Stimulated activated naive B cell treated with anti-CD40 and anti-IgM and Interleukin-4, amounts not matched to agents 10 μg/mL and 1 μg/mL and 100 μg/mL, for 72 hours (primary cell): ENCODE data around the gene HOXA7.
A peak's percentile ranks its signal among the peaks of the same experiment; 100 is the strongest.

ENCODE experiments used
- ATAC-seq, 2 donors: fragments of 150-1000 bp; cut with Tn5 transposase; replicated peaks; 2 replicates each; pipeline ENCODE4 v1.10.0; 2021; ENCODE audit warnings: moderate library complexity in 1 of 2
- DNase-seq: peaks from one replicate; pipeline ENCODE4 v3.0.0; 2021
- H3K27ac Mint-ChIP-seq: one replicate; pipeline ENCODE4 v1.8.0; 2022; ENCODE audit warnings: mild to moderate bottlenecking, mixed read lengths
- H3K27me3 Mint-ChIP-seq, 2 donors: one replicate each; pipeline ENCODE4 v1.8.0; 2022; ENCODE audit warnings: mixed read lengths in 2 of 2
- H3K36me3 Mint-ChIP-seq, 2 donors: one replicate each; pipeline ENCODE4 v1.8.0; 2022; ENCODE audit warnings: mixed read lengths in 2 of 2, mild to moderate bottlenecking in 1 of 2
- H3K4me1 Mint-ChIP-seq, 2 donors: one replicate each; pipeline ENCODE4 v1.8.0; 2022; ENCODE audit warnings: mixed read lengths in 2 of 2, mild to moderate bottlenecking in 1 of 2
- H3K4me3 Mint-ChIP-seq, 2 donors: one replicate each; pipeline ENCODE4 v1.8.0; 2022; ENCODE audit warnings: mild to moderate bottlenecking in 2 of 2, mixed read lengths in 2 of 2, moderate library complexity in 1 of 2
- H3K9me3 Mint-ChIP-seq, 2 donors: one replicate each; pipeline ENCODE4 v1.8.0; 2022; ENCODE audit warnings: mixed read lengths in 2 of 2, mild to moderate bottlenecking in 1 of 2

Gene HOXA7

GRCh38 chr7:27156508-27156898 is at the start of gene HOXA7:
HOXA7 (minus strand) TSS chr7:27156675; CDS start chr7:27156545, 130 bp downstream.
- no peak for DNase-seq
- H3K4me1 Mint-ChIP-seq: peaks cover 32 to 69% of the 10 kb centered on the region in 2 donors

GRCh38 chr7:27205325-27206280 is 49.1 kb upstream of the HOXA7 start:
- ATAC-seq: no peak
- H3K27ac Mint-ChIP-seq: peak overlapping the region; percentile 72
- no peaks in the 10 kb centered on the region for H3K9me3 Mint-ChIP-seq
- peaks cover 90 to 98% of the 10 kb centered on the region in 2 donors for H3K27me3 Mint-ChIP-seq
- DNase-seq: no peak
- peak overlapping the region; percentile 22 to 48 for H3K4me3 Mint-ChIP-seq
- peaks cover 0 to 2% of the 10 kb centered on the region in 2 donors for H3K36me3 Mint-ChIP-seq
- peaks cover 37 to 48% of the 10 kb centered on the region in 2 donors for H3K4me1 Mint-ChIP-seq

More at GRCh38 chr7:27156508-27156898, at the start of gene HOXA7:
- H3K9me3 Mint-ChIP-seq: peaks cover 3 to 4% of the 10 kb centered on the region in 2 donors
- ATAC-seq: no peak
- peaks cover 2 to 19% of the 10 kb centered on the region in 2 donors for H3K36me3 Mint-ChIP-seq
- H3K27ac Mint-ChIP-seq: peak within 1 kb of the TSS; percentile 91
- peak within 1 kb of the TSS; percentile 56 to 68 for H3K4me3 Mint-ChIP-seq
- H3K27me3 Mint-ChIP-seq: peaks cover 68 to 87% of the 10 kb centered on the region in 2 donors

GRCh38 chr7:27204851-27205322 is 48.4 kb upstream of the HOXA7 start:
- no peak for DNase-seq
- Mint-ChIP-seq H3K9me3 (no peaks in the 10 kb centered on the region), H3K36me3 (peaks cover 0 to 2% of the 10 kb centered on the region in 2 donors), H3K4me1 (peaks cover 36 to 48% of the 10 kb centered on the region in 2 donors), H3K27ac (peak overlapping the region; percentile 57), H3K4me3 (peak overlapping the region in 1 of 2 donors; percentile 30), H3K27me3 (peaks cover 90 to 98% of the 10 kb centered on the region in 2 donors)
- ATAC-seq: no peak

GRCh38 chr7:27203964-27204594 is 47.6 kb upstream of the HOXA7 start:
- Mint-ChIP-seq H3K4me1 (peaks cover 37 to 50% of the 10 kb centered on the region in 2 donors), H3K36me3 (peaks cover 0 to 5% of the 10 kb centered on the region in 2 donors), H3K9me3 (no peaks in the 10 kb centered on the region), H3K4me3 (no peak overlapping the region), H3K27me3 (peaks cover 87 to 95% of the 10 kb centered on the region in 2 donors), H3K27ac (peak overlapping the region; percentile 33)
- no peak for ATAC-seq
- DNase-seq: no peak

GRCh38 chr7:27203365-27203953 is 47.0 kb upstream of the HOXA7 start:
- ATAC-seq: no peak
- Mint-ChIP-seq H3K27me3 (peaks cover 87 to 95% of the 10 kb centered on the region in 2 donors), H3K27ac (no peak overlapping the region), H3K9me3 (no peaks in the 10 kb centered on the region), H3K4me3 (no peak overlapping the region), H3K36me3 (peaks cover 0 to 5% of the 10 kb centered on the region in 2 donors), H3K4me1 (peaks cover 40 to 55% of the 10 kb centered on the region in 2 donors)
- no peak for DNase-seq

GRCh38 chr7:27202862-27203134 is 46.3 kb upstream of the HOXA7 start:
- Mint-ChIP-seq H3K4me1 (peaks cover 42 to 60% of the 10 kb centered on the region in 2 donors), H3K27ac (no peak overlapping the region), H3K4me3 (no peak overlapping the region), H3K36me3 (peaks cover 0 to 5% of the 10 kb centered on the region in 2 donors), H3K27me3 (peaks cover 87 to 95% of the 10 kb centered on the region in 2 donors), H3K9me3 (no peaks in the 10 kb centered on the region)
- DNase-seq: no peak
- no peak for ATAC-seq

GRCh38 chr7:27202018-27202861 is 45.8 kb upstream of the HOXA7 start:
- Mint-ChIP-seq H3K9me3 (no peaks in the 10 kb centered on the region), H3K4me1 (peaks cover 42 to 60% of the 10 kb centered on the region in 2 donors), H3K4me3 (peak overlapping the region in 1 of 2 donors; percentile 51), H3K27ac (peak overlapping the region; percentile 9), H3K27me3 (peaks cover 87 to 95% of the 10 kb centered on the region in 2 donors), H3K36me3 (peaks cover 0 to 5% of the 10 kb centered on the region in 2 donors)
- no peak for DNase-seq
- ATAC-seq: no peak

- H3K9me3 Mint-ChIP-seq: no peaks in the 10 kb centered on the region
- H3K27me3 Mint-ChIP-seq: peaks cover 87 to 91% of the 10 kb centered on the region in 2 donors
- peak overlapping the region; percentile 9 for H3K27ac Mint-ChIP-seq
- peaks cover 42 to 60% of the 10 kb centered on the region in 2 donors for H3K4me1 Mint-ChIP-seq
- no peak for DNase-seq
- H3K4me3 Mint-ChIP-seq: peak overlapping the region; percentile 88 to 89
- no peak for ATAC-seq
- peaks cover 0 to 5% of the 10 kb centered on the region in 2 donors for H3K36me3 Mint-ChIP-seq
These were observed 45.1 kb upstream of the HOXA7 start for GRCh38 chr7:27201580-27202017.

- peaks cover 40 to 63% of the 10 kb centered on the region in 2 donors for H3K4me1 Mint-ChIP-seq
- peak; percentile 63 to 71 for ATAC-seq
- peaks cover 0 to 5% of the 10 kb centered on the region in 2 donors for H3K36me3 Mint-ChIP-seq
These were observed 44.5 kb upstream of the HOXA7 start for GRCh38 chr7:27200761-27201579.

GRCh38 chr7:27199849-27200760 is 43.6 kb upstream of the HOXA7 start, which contains the start of gene HOXA13:
HOXA13 (minus strand) TSS chr7:27200091; CDS start chr7:27200077, 14 bp downstream.
- ATAC-seq: peak; percentile 41 to 54
- no peak for DNase-seq
- Mint-ChIP-seq H3K9me3 (no peaks in the 10 kb centered on the region), H3K27ac (peak within 1 kb of the TSS; percentile 79), H3K4me3 (peak within 1 kb of the TSS; percentile 88 to 89), H3K27me3 (peaks cover 81 to 83% of the 10 kb centered on the region in 2 donors), H3K36me3 (peaks cover 0 to 3% of the 10 kb centered on the region in 2 donors), H3K4me1 (peaks cover 36 to 54% of the 10 kb centered on the region in 2 donors)

More at GRCh38 chr7:27200761-27201579, 44.5 kb upstream of the HOXA7 start:
- Mint-ChIP-seq H3K9me3 (no peaks in the 10 kb centered on the region), H3K27me3 (peaks cover 84 to 86% of the 10 kb centered on the region in 2 donors), H3K27ac (peak overlapping the region; percentile 79), H3K4me3 (peak overlapping the region; percentile 88 to 89)
- no peak for DNase-seq

GRCh38 chr7:27198871-27199801 is 42.7 kb upstream of the HOXA7 start:
- Mint-ChIP-seq H3K9me3 (no peaks in the 10 kb centered on the region), H3K27me3 (peaks cover 76 to 83% of the 10 kb centered on the region in 2 donors), H3K27ac (peak overlapping the region; percentile 57), H3K36me3 (peaks cover 0 to 3% of the 10 kb centered on the region in 2 donors), H3K4me3 (peak overlapping the region; percentile 71 to 74), H3K4me1 (peaks cover 29 to 47% of the 10 kb centered on the region in 2 donors)
- DNase-seq (no peak), ATAC-seq (no peak)
